ENCODE measurements around the gene KRTAP10-2.
"Not testable (repeated sequence)": the region's sequence is repeated elsewhere in the genome, so short reads cannot be mapped to it uniquely, and the experiment has no call there.

The KRTAP10-2 gene

GRCh38 chr21:44583089-44583799 is 31.9 kb upstream of the KRTAP10-2 start:
- no peak for DNase-seq (ENCODE audit: low spot score)

GRCh38 chr21:44582055-44582454 is 30.8 kb upstream of the KRTAP10-2 start:
- DNase-seq (ENCODE audit: low spot score): no peak

DNA sequence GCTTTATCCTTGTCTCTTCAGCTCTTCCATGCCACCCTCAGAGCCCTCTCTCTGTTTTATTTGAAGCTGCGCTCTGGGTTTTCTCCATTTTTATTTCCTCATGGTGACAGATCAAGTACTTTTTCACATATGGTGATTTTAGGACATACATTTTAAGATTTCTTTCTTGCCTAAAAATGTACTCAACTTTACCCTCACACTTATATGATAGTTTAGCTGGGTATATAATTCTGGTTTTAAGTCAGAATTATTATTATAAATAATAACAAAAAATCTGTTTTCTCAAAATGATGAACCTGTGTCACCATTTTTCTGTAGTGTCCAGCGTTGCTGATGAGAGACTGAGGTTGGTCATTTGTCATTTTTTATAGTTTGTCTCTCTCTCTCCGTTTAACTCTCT is 29.9 kb upstream of the KRTAP10-2 start:
- DNase-seq (ENCODE audit: low spot score): no peak

DNA sequence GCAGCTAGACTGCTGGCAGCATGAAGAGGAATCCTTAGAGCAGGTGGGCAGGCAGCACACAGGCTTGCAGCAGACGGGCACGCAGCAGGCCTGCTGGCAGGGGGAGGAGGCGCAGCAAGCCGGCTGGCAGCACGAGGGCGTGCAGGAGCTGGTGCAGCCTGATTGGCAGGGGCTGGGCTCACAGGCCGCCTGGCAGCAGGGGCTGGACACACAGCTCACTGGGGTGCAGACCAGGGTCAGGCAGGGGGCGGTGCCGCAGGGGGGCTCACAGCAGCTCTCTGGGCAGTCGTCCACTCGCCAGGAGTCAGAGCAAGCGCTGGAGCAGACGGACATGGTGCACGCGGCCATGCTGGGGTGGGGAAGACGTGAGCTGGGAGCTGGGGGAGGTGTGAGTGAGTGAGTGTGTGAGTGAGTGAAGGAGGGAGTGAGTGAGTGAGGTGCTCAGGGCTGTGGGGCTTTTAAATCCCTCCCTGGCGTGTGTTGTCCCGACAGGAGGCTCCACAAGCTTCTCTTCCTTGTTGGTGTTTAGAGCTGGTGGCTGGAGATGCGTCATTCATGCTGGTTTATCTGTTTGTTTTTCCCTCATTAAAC is 29.0 kb upstream of the KRTAP10-2 start, which contains the start of gene KRTAP10-5:
TSS of gene KRTAP10-5 (minus strand) at position 374 of the 591 bp plus-strand sequence. CDS start at position 348, 26 bp downstream.
- DNase-seq (ENCODE audit: low spot score): not testable (repeated sequence)

DNA sequence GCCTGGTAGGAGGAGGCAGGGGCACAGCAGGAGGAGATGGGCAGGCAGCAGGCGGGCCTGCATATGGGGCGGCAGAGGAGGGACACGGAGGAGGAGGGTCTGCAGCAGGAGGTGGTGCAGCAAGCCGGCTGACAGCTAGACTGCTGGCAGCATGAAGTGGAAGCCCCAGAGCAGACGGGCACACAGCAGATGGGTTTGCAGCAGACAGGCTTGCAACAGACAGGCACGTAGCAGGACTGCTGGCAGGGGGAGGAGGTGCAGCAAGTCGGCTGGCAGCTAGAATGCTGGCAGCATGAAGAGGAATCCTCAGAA is 28.5 kb upstream of the KRTAP10-2 start:
- DNase-seq (ENCODE audit: low spot score): no peak

GRCh38 chr21:44579056-44579832 is 27.9 kb upstream of the KRTAP10-2 start:
- no peak for DNase-seq (ENCODE audit: low spot score)

DNA sequence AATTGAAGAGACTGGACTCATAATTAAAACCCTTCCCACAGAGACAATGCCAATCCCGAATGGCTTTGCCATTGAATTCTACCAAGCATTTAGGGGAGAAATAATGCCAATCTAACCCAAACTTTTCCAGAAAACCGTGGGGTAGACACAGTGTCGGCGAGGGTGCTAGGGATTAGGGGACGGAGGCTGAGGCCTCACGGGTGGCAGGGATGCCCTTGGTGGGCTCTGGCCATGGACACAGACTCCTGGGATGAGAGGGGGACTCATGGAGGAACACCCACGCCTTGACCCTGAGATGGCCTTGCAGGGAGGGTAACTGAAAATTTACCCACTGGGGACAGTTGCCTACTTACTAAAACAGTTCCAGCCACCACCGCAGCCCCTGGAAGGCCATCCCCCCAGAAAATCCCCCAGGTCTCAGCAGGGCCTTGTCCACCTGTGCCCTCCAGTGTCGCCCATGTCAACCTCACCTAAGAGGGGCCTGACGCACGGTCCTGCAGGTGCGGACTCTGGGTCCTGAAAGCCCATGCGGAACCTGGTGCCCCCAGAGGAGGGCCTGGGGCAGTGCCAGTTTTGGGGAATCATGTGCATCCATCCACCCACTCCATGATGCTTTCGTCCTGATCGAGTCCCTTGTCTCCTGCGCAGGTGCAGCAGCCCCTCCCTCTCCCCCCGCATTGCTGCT is 27.2 kb upstream of the KRTAP10-2 start:
- DNase-seq (ENCODE audit: low spot score): no peak

GRCh38 chr21:44576025-44576420 is 24.7 kb upstream of the KRTAP10-2 start:
- no peak for DNase-seq (ENCODE audit: low spot score)

GRCh38 chr21:44575307-44576024 is 24.2 kb upstream of the KRTAP10-2 start:
- no peak for DNase-seq (ENCODE audit: low spot score)

- no peak for DNase-seq (ENCODE audit: low spot score)
Observed at GRCh38 chr21:44574457-44575306, 23.4 kb upstream of the KRTAP10-2 start.

GRCh38 chr21:44573630-44574456 is 22.5 kb upstream of the KRTAP10-2 start, which contains the start of gene KRTAP10-4:
KRTAP10-4 (plus strand) TSS chr21:44573729; CDS start chr21:44573759, 30 bp downstream.
- DNase-seq (ENCODE audit: low spot score): not testable (repeated sequence)

- no peak for DNase-seq (ENCODE audit: low spot score)
Observed at GRCh38 chr21:44572959-44573583, 21.8 kb upstream of the KRTAP10-2 start.

DNA sequence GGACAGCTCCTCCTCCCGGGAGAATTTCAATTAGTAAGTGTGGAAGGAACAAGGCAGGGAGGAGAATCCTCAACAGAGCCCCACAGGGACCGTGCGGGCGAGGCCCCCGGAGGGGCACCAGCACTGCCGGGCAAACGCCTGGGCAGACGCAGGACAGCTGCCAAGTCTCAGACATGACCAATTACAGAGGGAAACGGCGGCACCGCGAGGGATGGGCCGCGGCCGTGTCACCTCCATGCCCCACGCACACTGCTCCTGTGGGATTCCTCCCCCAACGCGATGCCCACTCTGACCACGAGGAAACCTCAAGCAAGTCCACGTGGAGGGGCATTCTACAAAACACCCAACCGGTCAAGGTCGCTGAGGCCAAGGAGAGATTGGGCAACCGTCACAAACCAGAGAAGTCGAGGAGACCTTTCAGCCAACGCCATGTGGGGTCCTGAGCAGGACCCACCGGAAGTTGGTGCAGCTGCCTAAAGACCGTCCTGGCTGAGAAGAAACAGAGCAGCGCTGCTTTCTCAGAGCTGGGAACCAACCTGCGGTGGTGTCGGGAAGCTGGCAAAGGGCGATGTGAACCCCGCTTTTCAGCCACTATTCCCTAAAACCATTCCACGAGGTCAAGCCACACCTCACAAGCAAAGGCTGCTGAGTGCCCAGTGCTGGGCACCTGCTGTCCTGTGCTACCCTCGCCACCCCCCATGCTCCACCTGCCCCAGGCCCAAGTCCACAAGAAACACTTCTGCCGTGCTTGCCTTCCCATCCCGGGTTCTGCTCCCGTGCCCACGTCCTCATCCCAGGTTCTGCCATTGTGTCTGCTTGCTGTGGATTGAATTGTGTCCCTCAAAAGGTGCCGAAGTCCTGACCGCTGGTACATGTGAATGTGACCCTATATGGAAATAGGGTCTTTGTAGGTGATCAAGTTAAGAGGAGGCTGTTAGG is 20.8 kb upstream of the KRTAP10-2 start:
- DNase-seq (ENCODE audit: low spot score): no peak

DNA sequence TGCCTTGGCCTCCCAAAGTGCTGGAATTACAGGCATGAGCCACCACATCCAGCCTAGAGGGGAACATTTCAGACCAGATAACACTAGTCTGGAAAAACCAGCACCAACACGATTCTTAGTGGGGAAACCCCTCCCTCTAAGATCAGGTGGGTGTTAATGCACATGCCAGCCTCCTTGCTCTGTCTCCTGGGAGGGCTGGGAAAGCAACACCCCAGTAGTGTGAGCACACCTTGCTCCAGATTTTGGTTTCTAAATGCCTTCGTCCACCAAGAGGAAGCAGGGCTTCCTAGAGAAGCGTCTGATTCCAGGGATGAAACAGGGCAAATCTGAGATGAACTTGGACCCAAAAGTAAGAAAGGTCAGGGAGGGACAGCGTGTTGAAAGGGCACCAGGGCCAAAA is 20.0 kb upstream of the KRTAP10-2 start:
- DNase-seq (ENCODE audit: low spot score): no peak

- no peak for DNase-seq (ENCODE audit: low spot score)
Observed at GRCh38 chr21:44569861-44570517, 18.7 kb upstream of the KRTAP10-2 start.

GRCh38 chr21:44568667-44569556 is 17.6 kb upstream of the KRTAP10-2 start:
- DNase-seq (ENCODE audit: low spot score): no peak

DNA sequence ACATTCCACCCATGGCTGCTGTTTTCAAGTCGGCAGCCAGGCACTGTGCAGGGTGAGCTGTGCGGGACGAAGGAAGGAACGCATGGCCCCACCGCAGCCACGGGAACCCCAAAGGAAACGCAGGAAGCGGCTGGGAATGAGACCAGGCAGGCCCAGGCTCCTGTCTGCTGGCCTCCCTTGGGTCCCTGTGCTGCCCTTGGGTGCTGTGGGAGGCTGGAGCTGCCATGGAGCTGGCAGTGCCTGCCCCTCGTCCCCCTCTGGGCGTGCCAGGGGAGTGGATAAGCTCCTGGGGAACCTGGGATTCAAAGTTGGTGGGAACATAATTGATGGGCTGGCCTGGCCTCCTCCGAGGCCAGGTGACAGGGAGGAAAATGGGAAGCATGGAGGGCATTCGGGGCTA is 17.0 kb upstream of the KRTAP10-2 start:
- DNase-seq (ENCODE audit: low spot score): no peak
